Tibial nerve (tissue), 4 donors: ENCODE results near the gene SOWAHA. TPM values are rescaled to one million over a fixed set of nuclear protein-coding genes. Genes with fewer than 3 reads are reported as not detected.

ENCODE experiments used
- DNase-seq, 2 donors: peaks; one replicate each; pipeline ENCODE4 v3.0.0-alpha.2; 2019; ENCODE audit warnings: low spot score in 2 of 2
- H3K27ac ChIP-seq, 4 donors: fragments of 200-600 bp; sonication (generic) in 3 of 4; one replicate each; pipeline ENCODE4 v1.5.1; 2017 to 2019; ENCODE audit warnings: mild to moderate bottlenecking in 1 of 4
- H3K27me3 ChIP-seq, 2 donors: fragments of 200-600 bp; sonication (generic) in 1 of 2; one replicate each; pipeline versions ENCODE4 v1.5.1 to v1.6.0; 2017 to 2019
- H3K36me3 ChIP-seq, 3 donors: fragments of 200-600 bp; sonication (generic); one replicate each; pipeline ENCODE4 v1.5.1; 2018 to 2019
- H3K4me1 ChIP-seq, 4 donors: fragments of 200-600 bp; sonication (generic) in 3 of 4; one replicate each; pipeline ENCODE4 v1.5.1; 2017 to 2019
- H3K4me3 ChIP-seq, 4 donors: fragments of 200-600 bp; sonication (generic) in 3 of 4; one replicate each; pipeline ENCODE4 v1.5.1; 2017 to 2019; ENCODE audit warnings: mild to moderate bottlenecking in 1 of 4, moderate library complexity in 1 of 4
- H3K9me3 ChIP-seq, 4 donors: fragments of 200-600 bp; sonication (generic) in 3 of 4; one replicate each; pipeline ENCODE4 v1.5.1; 2017 to 2019
- EP300 ChIP-seq, 2 donors: sonication (generic); formaldehyde crosslinking; IDR thresholded peaks; one replicate each; pipeline ENCODE4 v1.6.1; 2017; ENCODE audit warnings: antibody characterized with exemption in 2 of 2, mild to moderate bottlenecking in 1 of 2
- POLR2A ChIP-seq, 2 donors: fragments of 450-650 bp; IDR thresholded peaks; one replicate each; pipeline ENCODE4 v1.6.1; 2017; ENCODE audit warnings: antibody characterized with exemption in 2 of 2, mild to moderate bottlenecking in 2 of 2, moderate library complexity in 2 of 2
- WGBS, 2 donors: methylation state at CpG; one replicate each; pipeline ENCODE4 v1.1.5; 2018; 5-methylcytosine and 5-hydroxymethylcytosine counted together
- total RNA-seq, 4 donors: library from RNA; depleted of rRNA; stranded (reverse); fragments of >200 nt; gene quantifications; one replicate each; pipeline ENCODE4 v1.1.0, GENCODE V29; 2016
- TF ChIP-seq, protein P1 (sequence below), 5 experiments: fragments of 200-600 bp in 3 of 5; fragments of 450-650 bp in 2 of 5; sonication (generic) in 3 of 5; IDR thresholded peaks; one replicate each; pipeline ENCODE4 v1.5.1; 2016 to 2019; ENCODE audit warnings: antibody characterized with exemption in 5 of 5, mild to moderate bottlenecking in 3 of 5, moderate library complexity in 2 of 5

The SOWAHA gene
- total RNA-seq, 4 donors from 2014 or later = 0.44 to 2.9 (median 0.99) TPM

DNA sequence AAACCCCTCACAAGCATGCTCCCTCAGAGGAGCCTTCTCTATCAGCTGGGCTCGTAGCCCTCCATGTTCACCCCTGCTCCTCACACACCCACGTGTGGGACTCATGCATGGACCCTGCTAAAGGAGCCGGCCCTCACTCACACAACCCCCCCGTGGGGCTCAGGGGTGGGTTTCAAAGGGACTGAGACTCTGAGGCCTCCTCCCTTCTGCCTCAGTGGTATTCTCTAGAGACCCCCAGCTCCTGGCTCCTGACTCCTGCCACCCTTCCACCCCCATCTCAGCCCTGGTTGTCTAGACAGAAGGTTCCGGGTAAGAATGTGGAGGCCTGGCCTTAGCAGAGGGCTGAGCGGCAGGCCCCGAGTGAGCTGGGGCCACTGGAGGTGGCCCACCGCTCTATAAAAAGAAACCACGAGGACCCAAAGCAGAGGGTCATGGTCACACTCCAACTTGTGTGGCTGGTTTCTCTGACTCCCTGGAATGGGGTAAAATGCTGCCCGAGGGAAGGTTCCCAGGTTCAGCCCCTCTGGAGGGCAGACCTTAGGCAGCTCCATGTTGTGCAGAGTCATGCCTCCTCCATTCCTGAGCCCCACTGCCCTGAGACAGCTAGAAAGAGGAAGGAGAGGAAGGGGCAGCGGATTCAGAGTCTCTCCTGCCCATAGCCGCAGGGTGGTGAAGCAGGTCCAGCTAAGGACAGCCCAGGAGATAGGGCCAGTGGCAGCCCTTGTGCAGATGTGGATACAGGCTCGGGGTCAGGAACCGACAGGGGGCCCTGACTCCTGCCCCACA is 46.9 kb upstream of the SOWAHA start:
- Histone ChIP-seq H3K4me1 (peaks cover 0 to 56% (median 7%) of the 10 kb centered on the region in 4 donors), H3K27ac (peak overlapping the region in 1 of 4 donors; percentile 4), H3K9me3 (no peaks in the 10 kb centered on the region), H3K27me3 (no peaks in the 10 kb centered on the region), H3K36me3 (peaks cover 0 to 41% (median 0%) of the 10 kb centered on the region in 3 donors), H3K4me3 (no peak overlapping the region)
- no peak for DNase-seq
- TF ChIP-seq POLR2A (IDR thresholded peaks at IDR 0.05) = no peak
- 86 to 94% methylated on average over 12 to 13 of the region's 14 CpGs for WGBS, 2 donors

DNA sequence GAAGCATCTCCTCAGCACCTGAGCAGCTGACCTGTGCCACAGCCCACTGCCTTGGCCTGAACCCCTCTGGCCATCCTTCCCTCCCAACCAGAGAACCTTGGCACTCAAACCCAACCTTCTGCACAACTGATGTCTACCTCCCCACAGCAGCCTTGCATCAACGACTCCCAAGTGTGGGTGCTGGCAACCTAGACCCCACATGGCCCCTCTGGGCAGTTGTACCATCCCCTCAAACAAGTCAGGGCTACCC is 46.4 kb upstream of the SOWAHA start:
- Histone ChIP-seq H3K4me1 (peaks cover 0 to 61% (median 7%) of the 10 kb centered on the region in 4 donors), H3K27ac (no peak overlapping the region), H3K36me3 (peaks cover 0 to 36% (median 0%) of the 10 kb centered on the region in 3 donors), H3K9me3 (no peaks in the 10 kb centered on the region), H3K4me3 (no peak overlapping the region), H3K27me3 (no peaks in the 10 kb centered on the region)
- no peak for DNase-seq
- WGBS, 2 donors = 100% methylated on average over 1 of the region's 1 CpG
- TF ChIP-seq POLR2A (IDR thresholded peaks at IDR 0.05) = no peak
- TF ChIP-seq EP300 (IDR thresholded peaks at IDR 0.05) = no peak
- TF ChIP-seq, protein P1, sequence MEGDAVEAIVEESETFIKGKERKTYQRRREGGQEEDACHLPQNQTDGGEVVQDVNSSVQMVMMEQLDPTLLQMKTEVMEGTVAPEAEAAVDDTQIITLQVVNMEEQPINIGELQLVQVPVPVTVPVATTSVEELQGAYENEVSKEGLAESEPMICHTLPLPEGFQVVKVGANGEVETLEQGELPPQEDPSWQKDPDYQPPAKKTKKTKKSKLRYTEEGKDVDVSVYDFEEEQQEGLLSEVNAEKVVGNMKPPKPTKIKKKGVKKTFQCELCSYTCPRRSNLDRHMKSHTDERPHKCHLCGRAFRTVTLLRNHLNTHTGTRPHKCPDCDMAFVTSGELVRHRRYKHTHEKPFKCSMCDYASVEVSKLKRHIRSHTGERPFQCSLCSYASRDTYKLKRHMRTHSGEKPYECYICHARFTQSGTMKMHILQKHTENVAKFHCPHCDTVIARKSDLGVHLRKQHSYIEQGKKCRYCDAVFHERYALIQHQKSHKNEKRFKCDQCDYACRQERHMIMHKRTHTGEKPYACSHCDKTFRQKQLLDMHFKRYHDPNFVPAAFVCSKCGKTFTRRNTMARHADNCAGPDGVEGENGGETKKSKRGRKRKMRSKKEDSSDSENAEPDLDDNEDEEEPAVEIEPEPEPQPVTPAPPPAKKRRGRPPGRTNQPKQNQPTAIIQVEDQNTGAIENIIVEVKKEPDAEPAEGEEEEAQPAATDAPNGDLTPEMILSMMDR (IDR thresholded peaks at IDR 0.05) = no peak

DNA sequence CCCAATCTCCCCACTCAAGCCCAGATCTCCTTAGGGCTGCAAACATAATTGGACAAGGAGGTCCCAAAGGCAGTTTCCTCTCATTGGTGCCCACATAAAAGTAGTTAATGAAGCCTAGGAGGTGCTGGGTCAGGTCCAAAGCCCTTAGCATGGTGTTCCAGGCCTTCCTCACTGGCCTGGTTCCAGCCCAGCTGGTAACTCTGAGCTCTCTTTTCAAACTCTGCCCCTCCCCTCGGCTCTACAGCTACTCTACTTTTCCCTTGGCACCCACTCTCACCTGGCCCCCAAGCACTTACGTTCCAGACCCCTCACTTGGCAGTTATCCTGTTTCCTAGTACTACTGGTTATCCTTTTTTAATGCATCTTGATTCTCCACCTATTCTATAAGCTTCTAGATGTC is 46.0 kb upstream of the SOWAHA start:
- no peak for DNase-seq
- TF ChIP-seq, protein P1 (IDR thresholded peaks at IDR 0.05) = no peak
- no peak for TF ChIP-seq EP300 (IDR thresholded peaks at IDR 0.05)
- TF ChIP-seq POLR2A (IDR thresholded peaks at IDR 0.05) = no peak
- Histone ChIP-seq H3K9me3 (no peaks in the 10 kb centered on the region), H3K27me3 (no peaks in the 10 kb centered on the region), H3K4me1 (peaks cover 0 to 65% (median 7%) of the 10 kb centered on the region in 4 donors), H3K36me3 (peaks cover 0 to 31% (median 0%) of the 10 kb centered on the region in 3 donors), H3K4me3 (no peak overlapping the region), H3K27ac (peak overlapping the region in 1 of 4 donors; percentile 15)
- 64 to 78% methylated on average over 2 of the region's 2 CpGs for WGBS, 2 donors

DNA sequence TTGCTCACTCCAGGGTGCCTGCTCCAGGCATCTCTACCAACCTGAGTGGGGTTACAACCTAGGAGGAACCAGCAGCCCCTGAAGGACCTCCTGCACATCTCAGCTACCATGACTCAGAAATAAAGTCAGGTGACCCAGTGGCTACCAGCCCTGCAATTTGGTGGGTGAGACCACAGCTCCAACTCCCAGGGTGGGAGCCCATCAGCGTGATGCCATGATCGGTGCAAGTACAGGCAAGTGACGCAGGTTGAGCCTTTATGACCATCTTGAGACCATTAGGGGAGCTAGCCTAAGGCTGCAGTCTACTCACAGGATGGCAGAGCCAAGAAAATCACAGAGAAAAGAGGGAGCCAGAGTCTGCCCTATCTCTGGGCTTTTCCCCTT is 44.6 kb upstream of the SOWAHA start:
- TF ChIP-seq, protein P1 (IDR thresholded peaks at IDR 0.05) = no peak
- TF ChIP-seq EP300 (IDR thresholded peaks at IDR 0.05) (no peak), POLR2A (IDR thresholded peaks at IDR 0.05) (no peak)
- Histone ChIP-seq H3K36me3 (peaks cover 0 to 18% (median 0%) of the 10 kb centered on the region in 3 donors), H3K27me3 (no peaks in the 10 kb centered on the region), H3K9me3 (no peaks in the 10 kb centered on the region), H3K27ac (no peak overlapping the region), H3K4me3 (no peak overlapping the region), H3K4me1 (peaks cover 0 to 76% (median 7%) of the 10 kb centered on the region in 4 donors)
- WGBS, 2 donors = 84 to 100% methylated on average over 3 of the region's 3 CpGs
- no peak for DNase-seq

DNA sequence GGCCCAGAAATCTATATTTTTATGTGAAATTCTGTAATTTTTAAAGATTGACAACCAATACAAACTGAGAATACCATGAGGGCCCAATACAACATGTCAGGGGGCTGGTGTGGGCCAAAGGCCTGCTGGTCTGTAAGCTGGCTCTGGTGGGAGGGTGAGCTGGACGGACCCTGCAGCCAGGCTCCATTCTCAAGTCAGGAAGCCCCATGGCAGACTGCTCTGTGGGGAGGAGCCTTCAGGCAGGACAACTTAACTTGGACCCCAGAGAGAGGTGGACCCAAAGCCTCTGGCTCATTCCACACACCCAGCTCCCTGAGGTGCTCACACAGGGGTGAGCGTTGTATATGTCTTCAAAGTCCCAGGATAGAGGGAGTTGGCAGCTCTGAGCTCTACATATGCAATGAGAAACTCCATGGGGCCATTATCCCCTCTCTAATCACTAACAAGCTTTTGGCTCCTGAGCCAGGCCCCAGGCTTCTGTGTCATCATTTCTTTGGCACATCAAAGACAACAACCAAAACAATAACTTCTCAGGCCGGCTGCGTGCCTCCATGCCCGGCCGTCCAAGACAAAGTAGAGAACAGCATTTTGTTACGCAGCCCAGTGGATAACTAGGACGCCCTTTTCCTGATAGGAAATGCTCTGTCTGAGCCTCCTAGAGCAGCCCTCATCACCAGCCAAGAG is 42.5 kb upstream of the SOWAHA start:
- H3K27ac ChIP-seq = peak overlapping the region in 2 of 4 donors; percentile 63 to 69
- TF ChIP-seq, protein P1 (IDR thresholded peaks at IDR 0.05) = no peak
- TF ChIP-seq POLR2A (IDR thresholded peaks at IDR 0.05) (no peak), EP300 (IDR thresholded peaks at IDR 0.05) (peak in 1 of 2 donors; percentile 31)
- WGBS, 2 donors = 78 to 84% methylated on average over 8 of the region's 8 CpGs
- H3K9me3 ChIP-seq = no peaks in the 10 kb centered on the region
- no peak for DNase-seq
- peaks cover 0 to 92% (median 7%) of the 10 kb centered on the region in 4 donors for H3K4me1 ChIP-seq
- H3K27me3 ChIP-seq = no peaks in the 10 kb centered on the region
- H3K36me3 ChIP-seq = no peaks in the 10 kb centered on the region
- no peak overlapping the region for H3K4me3 ChIP-seq
